ENCODE results near the gene RHOA. TPM values are rescaled to one million over a fixed set of nuclear protein-coding genes. Genes with fewer than 3 reads are reported as not detected.

Gene RHOA
- total and polyA plus RNA-seq, 10 of the 15 experiments (the other 5 are each of a cell fraction or from before 2014, with no cell fraction given), result 246 to 1,049 (median 515) TPM

DNA sequence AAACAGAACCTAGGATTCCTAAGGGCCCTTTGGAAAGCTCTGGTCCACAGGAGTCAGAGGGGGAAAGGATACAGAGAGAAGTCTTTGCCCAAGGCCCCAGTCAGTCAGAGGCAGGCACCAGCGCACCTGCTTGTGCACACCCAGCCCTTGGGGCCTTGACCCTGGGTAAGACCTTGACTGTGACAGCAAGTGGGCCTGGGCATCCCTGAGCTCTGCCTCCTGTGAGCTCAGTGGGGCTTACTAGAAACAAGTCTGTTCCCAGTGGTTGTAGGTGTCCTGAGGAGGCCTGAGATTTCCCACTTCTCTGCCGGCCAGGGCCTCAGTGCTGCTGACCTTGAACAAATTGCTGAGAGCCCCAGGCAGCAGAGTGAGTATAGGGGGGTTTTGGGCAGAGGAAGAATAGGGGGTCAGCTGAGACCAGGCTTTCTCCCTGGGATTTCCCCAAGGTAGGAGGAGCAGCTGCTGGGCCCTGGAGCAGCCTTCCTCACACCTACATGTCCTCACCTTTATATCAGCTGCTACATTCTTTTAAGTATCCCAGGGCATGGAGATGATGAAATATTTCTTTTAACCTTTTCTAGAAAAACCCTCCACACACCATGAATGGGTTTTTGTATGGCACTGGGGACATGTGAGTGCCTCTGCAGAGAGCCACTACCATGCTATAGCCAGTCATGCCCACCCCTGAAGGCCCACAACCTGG, 48.6 kb upstream of the RHOA start (continued):
- TF ChIP-seq NR2C2 (IDR thresholded peaks at IDR 0.05; ENCODE audit: borderline replicate concordance, control insufficient read depth, insufficient read length, low read depth), result no peak
- TF ChIP-seq TAF1 (IDR thresholded peaks at IDR 0.05; ENCODE audit: borderline replicate concordance, low read depth, low read length), result no peak
- TF ChIP-seq MTA3 (IDR thresholded peaks at IDR 0.05; ENCODE audit: borderline replicate concordance, low read length), result no peak
- TF ChIP-seq CBFB (IDR thresholded peaks at IDR 0.05; ENCODE audit: low read depth), result no peak
- TF ChIP-seq KLF5 (IDR thresholded peaks at IDR 0.05; ENCODE audit: partially characterized antibody), result no peak
- TF ChIP-seq BACH1 (IDR thresholded peaks at IDR 0.05; ENCODE audit: borderline replicate concordance), result no peak
- TF ChIP-seq, protein P1, sequence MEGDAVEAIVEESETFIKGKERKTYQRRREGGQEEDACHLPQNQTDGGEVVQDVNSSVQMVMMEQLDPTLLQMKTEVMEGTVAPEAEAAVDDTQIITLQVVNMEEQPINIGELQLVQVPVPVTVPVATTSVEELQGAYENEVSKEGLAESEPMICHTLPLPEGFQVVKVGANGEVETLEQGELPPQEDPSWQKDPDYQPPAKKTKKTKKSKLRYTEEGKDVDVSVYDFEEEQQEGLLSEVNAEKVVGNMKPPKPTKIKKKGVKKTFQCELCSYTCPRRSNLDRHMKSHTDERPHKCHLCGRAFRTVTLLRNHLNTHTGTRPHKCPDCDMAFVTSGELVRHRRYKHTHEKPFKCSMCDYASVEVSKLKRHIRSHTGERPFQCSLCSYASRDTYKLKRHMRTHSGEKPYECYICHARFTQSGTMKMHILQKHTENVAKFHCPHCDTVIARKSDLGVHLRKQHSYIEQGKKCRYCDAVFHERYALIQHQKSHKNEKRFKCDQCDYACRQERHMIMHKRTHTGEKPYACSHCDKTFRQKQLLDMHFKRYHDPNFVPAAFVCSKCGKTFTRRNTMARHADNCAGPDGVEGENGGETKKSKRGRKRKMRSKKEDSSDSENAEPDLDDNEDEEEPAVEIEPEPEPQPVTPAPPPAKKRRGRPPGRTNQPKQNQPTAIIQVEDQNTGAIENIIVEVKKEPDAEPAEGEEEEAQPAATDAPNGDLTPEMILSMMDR (IDR thresholded peaks at IDR 0.05 in 2 of 3, conservative IDR thresholded peaks at IDR 0.05 in 1 of 3; ENCODE audit: control insufficient read depth in 2 of 3, extremely low read depth in 1 of 3, insufficient read depth in 1 of 3, low read depth in 3 of 3, low read length in 3 of 3), result no peak
- TF ChIP-seq HCFC1 (IDR thresholded peaks at IDR 0.05; ENCODE audit: low read length), result no peak
- no peak for TF ChIP-seq HDGF (IDR thresholded peaks at IDR 0.05)
- TF ChIP-seq TBL1XR1 (IDR thresholded peaks at IDR 0.05; ENCODE audit: low read depth, low read length), result no peak

DNA sequence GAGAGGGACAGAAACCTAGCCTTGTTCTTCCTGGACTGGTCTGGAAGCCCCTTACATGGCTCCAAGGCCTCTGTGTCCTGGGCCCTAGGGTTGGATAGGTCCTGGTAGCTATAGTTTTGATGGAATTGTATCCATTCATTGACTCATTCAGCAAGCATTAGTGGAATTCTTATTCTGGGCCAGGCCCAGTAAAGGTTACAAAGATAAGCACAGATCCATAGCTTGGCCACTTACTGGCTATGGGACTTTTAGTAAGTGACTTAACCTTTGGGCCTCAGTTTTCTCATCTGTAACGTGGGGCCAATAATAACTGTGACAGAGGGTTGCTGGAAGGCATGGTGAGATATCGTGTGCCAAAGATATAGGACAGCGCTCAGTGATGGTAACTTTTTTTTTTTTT, 44.7 kb upstream of the RHOA start:
- ChIA-PET POLR2A (interaction anchor here (0.6 kb wide), 1 partner anchor 14 kb away, joined by 6 read pairs; the partner anchor contains the start of gene DAG1), CTCF (no interaction called here), RAD21 (ENCODE audit: unreplicated experiment) (no interaction called here), SMC1A (ENCODE audit: uncharacterized antibody, unreplicated experiment) (interaction anchor here (1.2 kb wide), 1 partner anchor 22 kb away, joined by 3 read pairs; no protein-coding TSS in a partner anchor)
- H2AFZ ChIP-seq (ENCODE audit: control insufficient read depth, low read depth, low read length), result no peak overlapping the region
- H3K9ac ChIP-seq (ENCODE audit: control insufficient read depth, insufficient read depth, low read length), result no peak overlapping the region
- H3K4me2 ChIP-seq (ENCODE audit: control insufficient read depth, insufficient read depth), result no peak overlapping the region
- ATAC-seq (no peak), DNase-seq (ENCODE audit: low read depth, low spot score) (no peak), FAIRE-seq (no peak)
- H3K79me2 ChIP-seq (ENCODE audit: control insufficient read depth, insufficient read depth, low read length), result no peaks in the 10 kb centered on the region
- in situ Hi-C loops (cut with MboI), result no loop called here
- no peak overlapping the region for H3K4me3 ChIP-seq
- no peaks in the 10 kb centered on the region for H4K20me1 ChIP-seq (ENCODE audit: control insufficient read depth, insufficient read depth)
- no peak overlapping the region for H3K27ac ChIP-seq (ENCODE audit: control insufficient read depth, insufficient read depth)
- intact Hi-C loops (cut with micrococcal nuclease; ENCODE audit: unreplicated experiment), result no loop called here
- no TSS peak for BruUV-seq (replicated peaks)
- no peaks in the 10 kb centered on the region for H3K9me3 ChIP-seq (replicated peaks; ENCODE audit: control insufficient read depth, insufficient read depth, low read length)
- peaks cover 2% of the 10 kb centered on the region; the same call in 1 of the 2 replicates for H3K4me1 ChIP-seq (ENCODE audit: control insufficient read depth, insufficient read depth, low read length)
- no peaks in the 10 kb centered on the region for H3K27me3 ChIP-seq (replicated peaks in 1 of 2; ENCODE audit: control insufficient read depth in 2 of 2, insufficient read depth in 2 of 2, low read length in 1 of 2)
- WGBS (ENCODE audit: insufficient coverage, insufficient replicate concordance, low lambda C conversion rate, missing lambda C conversion rate), result 66% methylated on average over 3 of the region's 3 CpGs
- H3K36me3 ChIP-seq (ENCODE audit: control insufficient read depth in 2 of 2, insufficient read depth in 2 of 2, low read length in 1 of 2), result no peaks in the 10 kb centered on the region
- no peak for TF ChIP-seq ZZZ3 (IDR thresholded peaks at IDR 0.05; ENCODE audit: control insufficient read depth, insufficient read length, low read depth)
- TF ChIP-seq CREM (IDR thresholded peaks at IDR 0.05; ENCODE audit: low read depth), result no peak
- TF ChIP-seq, protein P2, sequence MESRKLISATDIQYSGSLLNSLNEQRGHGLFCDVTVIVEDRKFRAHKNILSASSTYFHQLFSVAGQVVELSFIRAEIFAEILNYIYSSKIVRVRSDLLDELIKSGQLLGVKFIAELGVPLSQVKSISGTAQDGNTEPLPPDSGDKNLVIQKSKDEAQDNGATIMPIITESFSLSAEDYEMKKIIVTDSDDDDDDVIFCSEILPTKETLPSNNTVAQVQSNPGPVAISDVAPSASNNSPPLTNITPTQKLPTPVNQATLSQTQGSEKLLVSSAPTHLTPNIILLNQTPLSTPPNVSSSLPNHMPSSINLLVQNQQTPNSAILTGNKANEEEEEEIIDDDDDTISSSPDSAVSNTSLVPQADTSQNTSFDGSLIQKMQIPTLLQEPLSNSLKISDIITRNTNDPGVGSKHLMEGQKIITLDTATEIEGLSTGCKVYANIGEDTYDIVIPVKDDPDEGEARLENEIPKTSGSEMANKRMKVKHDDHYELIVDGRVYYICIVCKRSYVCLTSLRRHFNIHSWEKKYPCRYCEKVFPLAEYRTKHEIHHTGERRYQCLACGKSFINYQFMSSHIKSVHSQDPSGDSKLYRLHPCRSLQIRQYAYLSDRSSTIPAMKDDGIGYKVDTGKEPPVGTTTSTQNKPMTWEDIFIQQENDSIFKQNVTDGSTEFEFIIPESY (IDR thresholded peaks at IDR 0.05), result no peak
- TF ChIP-seq WRNIP1 (IDR thresholded peaks at IDR 0.05; ENCODE audit: borderline replicate concordance, low read depth, low read length), result no peak
- TF ChIP-seq, protein P3, sequence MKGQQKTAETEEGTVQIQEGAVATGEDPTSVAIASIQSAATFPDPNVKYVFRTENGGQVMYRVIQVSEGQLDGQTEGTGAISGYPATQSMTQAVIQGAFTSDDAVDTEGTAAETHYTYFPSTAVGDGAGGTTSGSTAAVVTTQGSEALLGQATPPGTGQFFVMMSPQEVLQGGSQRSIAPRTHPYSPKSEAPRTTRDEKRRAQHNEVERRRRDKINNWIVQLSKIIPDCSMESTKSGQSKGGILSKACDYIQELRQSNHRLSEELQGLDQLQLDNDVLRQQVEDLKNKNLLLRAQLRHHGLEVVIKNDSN (IDR thresholded peaks at IDR 0.05; ENCODE audit: borderline replicate concordance, extremely low read length, insufficient read depth, low read depth, low read length), result no peak
- TF ChIP-seq SMC3 (IDR thresholded peaks at IDR 0.05; ENCODE audit: borderline replicate concordance, low read length), result no peak
